ENCODE measurements around the gene BLTP3B.
"Not testable (repeated sequence)": the region's sequence is repeated elsewhere in the genome, so short reads cannot be mapped to it uniquely, and the experiment has no call there.

The BLTP3B gene

DNA sequence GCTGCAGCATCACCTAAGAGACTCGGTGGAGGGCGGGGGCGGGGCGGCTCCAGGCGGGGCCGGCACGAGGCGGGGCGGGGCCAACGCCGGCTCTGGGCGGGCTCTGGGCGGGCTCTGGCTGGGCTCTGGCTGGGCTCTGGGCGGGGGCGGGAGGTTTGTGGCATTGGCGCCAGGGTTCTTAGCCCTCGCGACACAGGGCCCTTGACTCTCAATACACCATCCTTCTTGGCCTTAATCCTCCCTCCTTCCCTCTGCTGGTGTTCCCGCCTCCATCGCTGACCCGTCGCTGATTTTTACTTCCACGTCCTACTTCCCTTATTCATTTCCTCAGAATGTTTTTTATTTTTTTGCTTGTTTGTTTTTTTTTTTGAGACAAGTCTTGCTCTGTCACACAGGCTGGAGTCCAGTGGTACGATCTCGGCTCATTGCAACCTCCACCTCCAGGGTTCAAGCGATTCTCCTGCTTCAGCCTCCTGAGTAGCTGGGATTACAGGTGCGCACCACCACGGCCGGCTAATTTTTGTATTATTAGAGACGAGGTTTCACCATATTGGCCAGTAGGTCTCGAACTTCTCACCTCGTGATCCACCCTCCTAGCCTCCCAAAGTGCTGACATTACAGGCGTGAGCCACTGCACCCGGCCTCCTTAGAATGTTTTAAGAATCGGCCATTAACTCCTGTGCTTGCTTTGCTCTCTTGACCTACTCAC is at the start of gene BLTP3B:
Gene BLTP3B, minus strand, starts transcription at position 24 of the 709 bp plus-strand sequence. CDS start 239 bp downstream, outside the sequence.
- peak; percentile 67 to 91 for DNase-seq (ENCODE audit: extremely low read depth in 1 of 2, low read depth in 1 of 2)

- DNase-seq (ENCODE audit: extremely low read depth in 1 of 2, low read depth in 1 of 2) = no peak
These were observed 47.1 kb upstream of the BLTP3B start for GRCh38 chr12:100189636-100190394.

DNA sequence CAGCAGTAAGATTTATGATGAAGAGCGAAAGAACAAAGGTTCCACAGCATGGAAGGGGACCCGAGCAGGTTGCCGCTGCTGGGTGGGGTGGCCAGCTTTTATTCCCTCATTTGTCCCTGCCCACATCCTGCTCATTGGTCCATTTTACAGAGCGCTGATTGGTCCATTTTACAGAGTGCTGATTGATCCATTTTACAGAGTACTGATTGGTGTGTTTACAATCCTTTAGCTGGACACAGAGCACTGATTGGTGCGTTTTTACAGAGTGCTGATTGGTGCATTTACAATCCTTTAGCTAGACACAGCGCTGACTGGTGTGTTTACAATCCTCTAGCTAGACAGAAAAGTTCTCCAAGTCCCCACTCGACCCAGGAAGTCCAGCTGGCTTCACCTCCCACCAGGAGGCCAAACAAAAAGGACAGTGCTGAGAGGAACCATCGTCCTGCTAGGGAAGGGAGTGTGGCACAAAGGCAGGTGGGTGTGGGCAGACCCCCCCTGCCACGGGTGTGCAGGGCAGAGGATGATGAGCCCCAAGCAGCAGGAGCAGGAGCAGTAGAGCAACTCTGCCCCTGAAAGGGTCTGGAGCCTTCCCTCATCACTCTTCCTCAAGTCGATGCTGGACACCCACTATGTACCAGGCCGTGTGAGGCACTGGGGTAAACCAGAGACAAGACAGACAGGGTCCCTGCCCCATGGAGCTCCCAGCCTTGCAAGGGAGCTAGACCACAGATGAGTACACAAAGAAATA is 46.4 kb upstream of the BLTP3B start:
- DNase-seq (ENCODE audit: extremely low read depth in 1 of 2, low read depth in 1 of 2) = not testable (repeated sequence)

GRCh38 chr12:100187857-100188519 is 45.3 kb upstream of the BLTP3B start:
- no peak for DNase-seq (ENCODE audit: extremely low read depth in 1 of 2, low read depth in 1 of 2)

- no peak for DNase-seq (ENCODE audit: extremely low read depth in 1 of 2, low read depth in 1 of 2)
These were observed 44.4 kb upstream of the BLTP3B start for GRCh38 chr12:100187068-100187467.

GRCh38 chr12:100186071-100186470 is 43.4 kb upstream of the BLTP3B start:
- DNase-seq (ENCODE audit: extremely low read depth in 1 of 2, low read depth in 1 of 2) = no peak

- DNase-seq (ENCODE audit: extremely low read depth in 1 of 2, low read depth in 1 of 2) = no peak
These were observed 42.8 kb upstream of the BLTP3B start for GRCh38 chr12:100185361-100185894.

- no peak for DNase-seq (ENCODE audit: extremely low read depth in 1 of 2, low read depth in 1 of 2)
These were observed 42.0 kb upstream of the BLTP3B start for GRCh38 chr12:100184549-100185145.

DNA sequence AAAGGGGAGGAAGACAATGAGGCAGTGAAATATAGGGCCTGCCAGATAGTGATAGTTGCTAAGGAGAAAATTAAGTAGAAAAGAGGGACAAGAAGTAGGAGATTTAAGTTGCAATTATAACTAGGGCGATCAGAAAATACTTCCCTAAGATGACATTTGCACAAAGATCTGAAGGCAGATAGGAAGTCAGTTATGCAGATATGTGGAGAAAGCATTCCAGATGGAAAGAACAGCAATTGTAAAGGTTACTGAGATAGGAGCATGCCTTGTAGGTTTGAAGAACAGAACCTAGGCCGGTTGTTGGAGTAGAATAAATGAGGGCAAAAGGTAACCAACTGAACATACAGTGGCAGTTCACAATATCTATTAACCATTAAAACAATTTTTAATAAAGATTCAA is 36.6 kb upstream of the BLTP3B start:
- DNase-seq (ENCODE audit: extremely low read depth in 1 of 2, low read depth in 1 of 2) = no peak

DNA sequence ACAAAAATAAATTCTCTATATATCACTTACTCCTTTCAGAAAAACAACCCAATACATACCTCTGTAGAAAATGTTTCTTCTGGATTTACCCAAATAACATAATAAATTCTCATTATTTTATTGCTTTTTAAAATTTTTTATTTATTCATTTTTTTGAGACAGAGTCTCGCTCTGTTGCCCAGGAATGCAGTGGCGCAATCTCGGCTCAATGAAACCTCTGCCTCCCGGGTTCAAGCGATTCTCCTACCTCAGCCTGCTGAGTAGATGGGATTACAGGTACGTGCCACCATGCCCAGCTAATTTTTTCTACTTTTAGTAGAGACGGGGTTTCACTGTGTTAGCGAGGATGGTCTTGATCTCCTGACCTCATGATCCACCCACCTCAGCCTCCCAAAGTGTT is 33.8 kb upstream of the BLTP3B start:
- DNase-seq (ENCODE audit: extremely low read depth in 1 of 2, low read depth in 1 of 2) = not testable (repeated sequence)

- DNase-seq (ENCODE audit: extremely low read depth in 1 of 2, low read depth in 1 of 2) = no peak
These were observed 31.8 kb upstream of the BLTP3B start for GRCh38 chr12:100174495-100174894.

GRCh38 chr12:100173111-100173510 is 30.4 kb upstream of the BLTP3B start:
- DNase-seq (ENCODE audit: extremely low read depth in 1 of 2, low read depth in 1 of 2) = no peak

- no peak for DNase-seq (ENCODE audit: extremely low read depth in 1 of 2, low read depth in 1 of 2)
These were observed 28.6 kb upstream of the BLTP3B start for GRCh38 chr12:100171248-100171647.

- DNase-seq (ENCODE audit: extremely low read depth in 1 of 2, low read depth in 1 of 2) = no peak
These were observed 27.7 kb upstream of the BLTP3B start for GRCh38 chr12:100170313-100170858.

- DNase-seq (ENCODE audit: extremely low read depth in 1 of 2, low read depth in 1 of 2) = no peak
These were observed 26.7 kb upstream of the BLTP3B start for GRCh38 chr12:100169345-100169744.

DNA sequence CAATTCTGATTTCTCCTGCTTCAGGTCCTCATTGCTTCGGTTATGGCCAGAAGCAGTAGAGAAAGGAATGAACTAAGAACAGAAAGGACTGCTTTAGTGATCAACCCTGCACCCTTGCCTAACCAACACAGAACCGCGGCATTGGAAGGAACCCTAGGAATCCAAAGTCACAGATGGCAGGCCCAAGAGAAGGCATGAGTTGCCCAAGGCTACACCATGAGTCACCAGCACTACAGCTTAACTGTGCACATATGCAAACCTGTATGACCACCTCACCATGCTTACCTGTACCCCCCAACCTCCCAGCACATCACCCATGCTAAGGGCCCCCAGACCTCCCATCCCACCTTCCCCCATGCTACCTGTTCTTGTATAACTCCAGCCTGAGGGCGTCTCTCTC is 25.9 kb upstream of the BLTP3B start:
- no peak for DNase-seq (ENCODE audit: extremely low read depth in 1 of 2, low read depth in 1 of 2)

DNA sequence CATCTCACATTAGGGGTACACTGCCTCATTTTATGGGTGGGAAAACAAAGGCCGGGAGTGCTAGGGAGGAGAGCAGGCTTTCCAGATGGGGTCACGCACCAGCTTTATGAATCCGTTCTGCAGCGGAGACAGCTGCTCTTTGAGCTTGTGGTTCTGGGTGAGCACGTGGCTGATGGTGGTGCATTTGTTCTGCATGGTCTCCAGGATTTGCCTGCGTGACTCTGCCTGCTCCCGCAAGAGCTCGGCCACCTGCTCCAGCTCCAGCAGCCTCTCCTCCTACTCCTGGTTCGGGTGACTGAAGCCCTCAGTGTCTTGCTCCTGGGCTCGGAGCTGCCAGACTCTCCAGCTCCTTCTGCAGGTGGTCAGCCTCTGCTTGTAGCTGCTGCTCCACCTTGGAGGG is 23.6 kb upstream of the BLTP3B start:
- no peak for DNase-seq (ENCODE audit: extremely low read depth in 1 of 2, low read depth in 1 of 2)

DNA sequence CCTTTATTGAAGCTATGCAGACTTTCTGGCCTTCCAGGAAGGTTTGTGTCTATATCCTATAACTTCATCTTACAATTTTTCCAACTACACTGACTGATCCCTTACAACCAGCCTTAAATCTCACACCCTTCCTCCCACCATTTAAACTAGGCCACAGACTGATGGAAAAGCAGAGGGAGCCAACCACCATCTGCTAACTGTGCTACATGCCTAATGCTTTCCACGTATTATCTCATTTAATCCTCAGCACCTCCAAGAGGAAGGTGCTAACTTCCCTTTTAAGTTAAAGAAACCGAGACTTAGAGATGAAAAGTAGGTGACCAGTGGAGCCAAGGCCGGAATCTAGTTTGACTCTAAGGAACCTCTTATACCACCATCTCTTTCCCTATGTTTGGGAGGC is 22.7 kb upstream of the BLTP3B start:
- no peak for DNase-seq (ENCODE audit: extremely low read depth in 1 of 2, low read depth in 1 of 2)

DNA sequence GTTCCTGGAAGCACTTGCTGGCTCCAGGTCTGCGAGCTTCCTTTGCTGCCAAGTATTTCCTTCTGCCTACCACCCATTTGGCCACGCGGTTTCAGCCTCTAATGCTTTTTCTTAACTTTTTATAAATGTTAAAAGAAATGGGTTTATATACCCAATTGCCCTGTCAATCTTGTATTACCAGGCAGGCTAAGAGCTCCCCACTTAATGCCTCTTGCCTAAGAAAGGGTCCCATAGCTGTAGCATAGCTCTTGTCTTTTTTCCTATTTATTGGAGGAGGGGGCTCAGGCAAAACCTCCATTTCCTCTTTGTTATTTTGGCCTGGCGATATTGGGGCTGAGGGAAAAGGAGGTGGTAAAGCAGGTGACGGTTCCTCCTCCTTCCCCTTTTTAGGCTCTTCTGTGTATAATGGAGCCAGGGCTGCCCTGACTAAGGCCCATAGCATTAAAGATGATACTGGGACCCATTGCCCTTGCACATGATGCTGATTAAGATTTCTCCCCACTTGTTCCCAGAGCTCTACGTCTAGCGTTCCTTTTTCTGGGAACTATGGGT is 21.6 kb upstream of the BLTP3B start:
- DNase-seq (ENCODE audit: extremely low read depth in 1 of 2, low read depth in 1 of 2) = no peak

Measured in activated CD8-positive, alpha-beta memory T cell treated with anti-CD3 and anti-CD28 coated beads for 1 hour (primary cell).